T-helper 17 cell (primary cell): ENCODE measurements around the gene EXOC6B. TPM values are rescaled to one million over a fixed set of nuclear protein-coding genes. Genes with fewer than 3 reads are reported as not detected.

ENCODE experiments used
- ATAC-seq: fragments of 150-1000 bp; cut with Tn5 transposase; 2 replicates; pipeline ENCODE4 v1.10.0; 2021; ENCODE audit warnings: mild to moderate bottlenecking, moderate library complexity
- DNase-seq, 3 donors: peaks; one replicate each; pipeline versions ENCODE4 v3.0.0 to v3.0.0-alpha.2; 2020 to 2021
- H3K9me3 ChIP-seq: one replicate; pipeline ENCODE4 v1.7.0; 2013; ENCODE audit warnings: low read length, mild to moderate bottlenecking; ENCODE audit not compliant: control insufficient read depth, poor library complexity, severe bottlenecking
- H3K27ac Mint-ChIP-seq: one replicate; pipeline ENCODE4 v1.8.0; 2022; ENCODE audit warnings: mild to moderate bottlenecking, moderate library complexity, mixed read lengths
- H3K27me3 Mint-ChIP-seq: one replicate; pipeline ENCODE4 v1.8.0; 2022; ENCODE audit warnings: mixed read lengths
- H3K36me3 Mint-ChIP-seq: one replicate; pipeline ENCODE4 v1.8.0; 2022; ENCODE audit warnings: low read depth, mixed read lengths
- H3K4me1 Mint-ChIP-seq: one replicate; pipeline ENCODE4 v1.8.0; 2022; ENCODE audit warnings: mild to moderate bottlenecking, mixed read lengths
- H3K4me3 Mint-ChIP-seq: one replicate; pipeline ENCODE4 v1.8.0; 2022; ENCODE audit warnings: mild to moderate bottlenecking, moderate library complexity, mixed read lengths
- total RNA-seq, 4 donors: library from RNA in 2 of 4; stranded (reverse) in 2 of 4; gene quantifications; one replicate each; pipeline ENCODE4 v1.2.3 and lab custom pipeline; 2022 to 2026

EXOC6B gene
- total RNA-seq, 2 donors from 2014 or later = 14.6 to 17.3 TPM

DNA sequence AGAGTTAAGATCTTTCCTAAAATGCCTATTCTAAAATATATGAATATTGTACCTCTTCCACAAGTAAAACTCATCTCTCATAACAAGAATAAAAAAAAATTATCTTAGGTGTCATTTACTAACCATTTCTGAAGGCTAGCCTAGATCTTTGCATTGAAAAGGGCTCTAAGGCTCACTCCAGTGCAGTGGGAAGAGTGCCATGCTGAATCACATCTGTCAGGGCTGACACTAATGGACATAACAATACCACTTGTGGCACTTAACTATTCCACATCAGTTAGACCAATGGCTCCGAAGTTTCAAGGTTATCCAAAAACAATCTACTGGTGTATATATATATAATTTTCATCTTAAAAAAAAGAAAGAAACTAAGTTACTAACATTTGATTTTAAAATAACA is 130.2 kb downstream of the EXOC6B start:
- Mint-ChIP-seq H3K27ac (no peak overlapping the region), H3K36me3 (peaks cover 3% of the 10 kb centered on the region), H3K4me1 (no peaks in the 10 kb centered on the region), H3K4me3 (no peak overlapping the region), H3K27me3 (no peaks in the 10 kb centered on the region)
- ATAC-seq = no peak
- DNase-seq = no peak
- no peaks in the 10 kb centered on the region for H3K9me3 ChIP-seq

DNA sequence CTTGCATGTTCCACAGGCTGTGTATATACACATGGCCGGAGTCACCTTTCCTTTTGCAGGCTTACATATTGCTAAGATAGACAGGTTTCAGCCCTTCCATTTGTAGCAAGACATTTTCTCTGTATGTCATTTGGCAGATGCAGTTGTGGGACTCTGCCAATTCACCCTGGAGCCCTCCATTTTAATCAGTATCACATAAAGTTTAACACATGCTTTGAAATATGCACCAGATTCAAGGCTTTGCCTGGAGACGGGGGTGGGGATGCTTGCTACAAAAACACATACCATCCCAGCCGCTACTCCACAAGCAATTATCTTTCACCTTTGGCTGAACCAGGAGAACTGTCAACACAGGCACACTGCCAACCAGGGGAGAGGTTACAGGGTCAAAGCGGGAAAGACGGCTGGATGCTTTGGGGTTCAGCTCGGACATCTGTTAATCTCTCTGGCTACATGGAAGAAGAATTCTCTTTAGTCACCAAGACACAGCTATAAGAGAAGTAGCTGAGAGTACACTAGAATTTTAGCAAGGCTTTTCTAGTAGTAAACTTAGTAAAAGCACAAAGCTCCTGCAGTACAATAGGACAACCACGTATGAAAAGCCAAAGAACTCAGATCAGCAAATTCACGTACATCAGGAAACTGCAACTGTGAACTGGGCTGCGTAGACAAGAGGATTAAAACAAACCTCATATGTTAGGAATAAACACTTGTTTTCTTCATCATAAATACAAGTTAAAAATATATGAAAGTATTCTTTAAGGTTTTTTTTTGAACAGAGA is 130.9 kb downstream of the EXOC6B start:
- Mint-ChIP-seq H3K36me3 (peaks cover 3% of the 10 kb centered on the region), H3K4me3 (no peak overlapping the region), H3K27me3 (no peaks in the 10 kb centered on the region), H3K27ac (no peak overlapping the region), H3K4me1 (no peaks in the 10 kb centered on the region)
- DNase-seq (no peak), ATAC-seq (no peak)
- H3K9me3 ChIP-seq = no peaks in the 10 kb centered on the region

DNA sequence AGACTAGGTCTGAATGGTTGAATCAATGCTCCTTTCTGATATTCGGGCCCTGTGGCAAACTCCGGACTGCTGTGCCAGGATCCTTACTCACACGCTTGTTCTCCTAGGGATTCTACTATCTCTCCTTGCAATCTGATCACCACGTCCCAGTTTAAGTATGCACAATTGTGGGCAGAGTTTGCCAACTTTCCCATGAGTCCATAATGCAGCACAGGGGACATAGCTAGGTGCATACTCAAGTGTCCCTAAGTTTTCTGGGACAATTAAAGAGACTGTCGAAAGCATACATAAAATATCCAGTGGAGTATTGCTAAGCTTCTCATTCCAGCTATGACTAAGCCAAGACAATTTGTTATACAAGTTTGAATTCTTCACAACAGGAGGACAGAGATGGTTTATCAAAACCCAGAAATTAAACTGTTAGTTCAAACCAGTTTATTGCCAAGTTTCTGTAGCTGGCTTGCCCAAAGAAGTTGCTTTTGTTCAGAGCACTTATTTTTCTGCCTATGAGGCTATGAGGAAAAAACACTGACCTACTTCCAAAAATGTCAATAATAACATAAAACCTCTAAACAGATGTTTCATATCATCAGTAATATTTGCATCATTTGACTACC is 136.1 kb downstream of the EXOC6B start:
- Mint-ChIP-seq H3K4me1 (no peaks in the 10 kb centered on the region), H3K4me3 (no peak overlapping the region), H3K36me3 (peaks cover under 1% of the 10 kb centered on the region), H3K27ac (no peak overlapping the region), H3K27me3 (no peaks in the 10 kb centered on the region)
- DNase-seq (no peak), ATAC-seq (no peak)
- H3K9me3 ChIP-seq = no peaks in the 10 kb centered on the region

DNA sequence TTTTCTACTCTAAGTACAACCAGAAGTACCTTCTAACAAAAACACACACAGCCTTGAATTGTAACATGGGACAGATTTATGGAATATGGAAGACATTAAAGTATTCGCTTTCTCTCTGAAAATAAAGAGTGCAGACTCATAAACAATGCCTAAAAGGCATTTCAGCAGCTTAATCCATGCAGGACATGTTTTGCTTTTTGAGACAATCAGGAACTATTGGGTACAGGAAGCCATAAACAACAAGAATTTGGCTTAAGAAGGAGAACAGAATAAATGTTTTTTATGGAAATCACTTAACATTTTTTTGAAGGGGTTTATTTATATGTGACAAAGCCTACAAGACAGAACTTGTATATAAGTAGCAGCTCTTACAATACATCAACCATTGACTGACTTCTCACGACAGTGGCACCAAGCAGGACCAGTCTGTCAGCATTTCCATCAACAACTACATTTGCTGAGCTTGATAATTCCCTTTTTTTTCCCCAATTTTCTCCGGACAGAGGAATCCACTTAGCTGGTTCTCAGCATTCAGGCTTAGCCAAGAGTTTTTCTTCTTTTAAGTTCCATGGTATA is 140.1 kb downstream of the EXOC6B start:
- Mint-ChIP-seq H3K27me3 (no peaks in the 10 kb centered on the region), H3K4me1 (peaks cover 2% of the 10 kb centered on the region), H3K27ac (no peak overlapping the region), H3K4me3 (no peak overlapping the region), H3K36me3 (peaks cover 5% of the 10 kb centered on the region)
- DNase-seq = no peak
- no peak for ATAC-seq
- no peaks in the 10 kb centered on the region for H3K9me3 ChIP-seq

DNA sequence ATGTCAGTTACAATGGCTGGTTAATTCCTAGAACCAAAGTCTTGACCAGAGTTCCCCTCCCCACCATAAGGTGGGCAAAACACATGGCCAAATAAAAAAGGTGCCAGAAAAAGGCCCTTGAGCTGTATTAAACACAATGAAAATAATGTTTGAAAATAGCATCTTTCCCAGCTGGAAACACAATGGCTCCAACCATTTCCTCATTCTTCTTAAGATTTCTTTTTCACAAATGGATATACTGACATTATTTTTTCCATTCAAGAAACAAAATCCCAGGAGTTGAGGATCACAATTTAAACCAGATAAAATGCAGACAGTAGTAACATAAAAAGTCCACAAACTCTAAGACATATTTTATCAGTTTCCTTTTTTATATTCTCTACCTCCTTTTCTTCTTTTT is 143.8 kb downstream of the EXOC6B start:
- Mint-ChIP-seq H3K4me1 (peaks cover 4% of the 10 kb centered on the region), H3K36me3 (peaks cover 7% of the 10 kb centered on the region), H3K27me3 (no peaks in the 10 kb centered on the region), H3K4me3 (no peak overlapping the region), H3K27ac (no peak overlapping the region)
- ATAC-seq = no peak
- H3K9me3 ChIP-seq = no peaks in the 10 kb centered on the region
- DNase-seq = no peak

DNA sequence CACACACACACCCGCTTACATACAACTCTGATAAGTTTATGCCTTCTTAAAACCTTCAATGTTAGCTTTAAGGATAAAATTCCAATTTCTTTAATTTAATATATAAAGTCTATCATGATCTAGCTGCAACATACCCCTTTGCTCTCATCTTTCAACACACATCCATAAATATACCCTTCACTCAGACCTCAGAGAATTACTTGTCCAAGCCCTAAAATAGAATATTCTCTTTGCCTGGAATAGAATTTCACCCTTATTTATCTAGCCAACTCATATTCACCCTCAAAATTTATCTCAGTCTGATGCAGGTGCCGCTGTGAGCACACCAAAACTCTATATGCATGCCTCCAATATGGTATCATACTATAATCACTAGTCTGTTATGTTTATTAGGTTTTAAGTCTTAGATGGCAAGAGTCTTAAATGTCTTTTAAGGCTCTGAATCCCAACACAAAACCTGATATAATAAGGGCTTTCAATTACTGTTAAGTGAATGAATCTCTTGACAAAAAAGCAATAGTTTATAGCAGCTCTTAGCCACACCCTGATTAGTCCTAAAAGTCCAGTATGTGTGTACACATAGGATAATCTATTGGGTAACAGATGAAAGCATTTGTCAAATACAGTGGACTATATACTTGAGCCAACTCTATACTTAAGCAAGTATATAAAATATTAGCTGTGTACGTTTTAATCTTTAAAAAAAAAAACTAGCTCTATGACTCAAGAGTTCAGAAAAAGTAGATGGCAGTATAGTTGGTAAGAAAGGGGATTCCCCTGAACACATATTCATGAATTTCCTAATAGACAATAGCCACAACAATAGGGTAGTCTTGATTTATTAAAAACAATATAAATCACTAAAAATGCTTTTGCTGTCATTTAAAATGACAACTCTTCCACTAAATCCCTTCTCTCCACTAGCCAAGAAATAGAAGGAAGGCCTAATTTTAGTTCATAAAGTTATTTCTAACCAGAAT is 144.5 kb downstream of the EXOC6B start:
- H3K27ac Mint-ChIP-seq = no peak overlapping the region
- no peak for DNase-seq
- peaks cover 7% of the 10 kb centered on the region for H3K36me3 Mint-ChIP-seq
- H3K27me3 Mint-ChIP-seq = no peaks in the 10 kb centered on the region
- H3K4me3 Mint-ChIP-seq = no peak overlapping the region
- H3K9me3 ChIP-seq = no peaks in the 10 kb centered on the region
- no peak for ATAC-seq
- peaks cover 8% of the 10 kb centered on the region for H3K4me1 Mint-ChIP-seq

DNA sequence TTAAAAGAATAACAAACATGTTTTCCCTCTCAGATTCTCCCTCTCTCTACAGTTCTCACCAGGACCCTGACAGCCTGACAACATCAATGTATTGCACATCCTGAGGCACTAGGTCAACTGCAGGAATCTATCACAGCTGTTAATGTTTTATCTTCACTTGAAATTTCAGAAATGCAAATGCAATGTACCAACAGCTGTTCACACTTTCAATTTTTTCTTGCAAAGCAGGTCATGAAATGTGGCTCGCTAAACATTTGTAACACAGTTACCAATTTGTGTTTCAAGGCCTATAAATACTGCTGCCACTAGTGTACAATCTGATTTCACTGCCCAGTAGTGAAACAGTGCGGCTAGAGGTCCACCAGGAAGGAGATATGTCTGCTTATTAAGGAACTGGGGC is 147.8 kb downstream of the EXOC6B start:
- H3K27me3 Mint-ChIP-seq = no peaks in the 10 kb centered on the region
- H3K4me3 Mint-ChIP-seq = no peak overlapping the region
- peaks cover 7% of the 10 kb centered on the region for H3K36me3 Mint-ChIP-seq
- DNase-seq (no peak), ATAC-seq (no peak)
- no peak overlapping the region for H3K27ac Mint-ChIP-seq
- H3K9me3 ChIP-seq = no peaks in the 10 kb centered on the region
- H3K4me1 Mint-ChIP-seq = peaks cover 6% of the 10 kb centered on the region

DNA sequence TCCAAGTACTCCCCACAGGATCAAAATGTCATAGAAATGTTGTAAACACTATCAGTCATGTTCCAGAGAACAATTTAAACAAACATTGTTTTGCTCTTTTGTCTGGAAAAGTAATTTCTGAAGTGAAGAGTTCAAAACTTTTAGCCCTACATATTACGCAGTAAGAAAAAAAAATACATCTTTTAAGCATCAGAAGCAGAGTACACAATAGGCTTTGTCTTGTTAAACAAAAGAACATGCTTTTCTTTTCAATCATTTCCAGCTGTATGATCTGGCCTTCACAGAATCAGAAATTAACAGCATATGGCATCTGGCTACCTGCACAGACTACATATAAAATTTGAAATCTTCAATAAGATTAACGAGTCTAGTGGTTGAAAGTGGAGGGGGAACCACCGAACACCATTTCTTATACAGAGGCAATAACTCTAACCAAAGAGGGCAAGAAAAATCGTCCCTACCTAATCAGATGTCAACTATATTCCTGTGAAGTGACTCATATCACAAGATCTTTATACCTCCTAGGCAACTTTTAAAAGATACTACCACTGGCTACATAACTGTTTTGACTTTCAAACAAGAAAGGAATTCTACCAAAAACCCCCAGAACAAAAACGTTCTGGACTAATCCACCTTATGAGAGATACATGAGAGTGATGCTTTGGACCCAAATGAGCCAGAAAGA is 149.3 kb downstream of the EXOC6B start:
- DNase-seq (no peak), ATAC-seq (no peak)
- Mint-ChIP-seq H3K4me1 (peaks cover 8% of the 10 kb centered on the region), H3K36me3 (peaks cover 12% of the 10 kb centered on the region), H3K27me3 (no peaks in the 10 kb centered on the region), H3K4me3 (no peak overlapping the region), H3K27ac (no peak overlapping the region)
- no peaks in the 10 kb centered on the region for H3K9me3 ChIP-seq

DNA sequence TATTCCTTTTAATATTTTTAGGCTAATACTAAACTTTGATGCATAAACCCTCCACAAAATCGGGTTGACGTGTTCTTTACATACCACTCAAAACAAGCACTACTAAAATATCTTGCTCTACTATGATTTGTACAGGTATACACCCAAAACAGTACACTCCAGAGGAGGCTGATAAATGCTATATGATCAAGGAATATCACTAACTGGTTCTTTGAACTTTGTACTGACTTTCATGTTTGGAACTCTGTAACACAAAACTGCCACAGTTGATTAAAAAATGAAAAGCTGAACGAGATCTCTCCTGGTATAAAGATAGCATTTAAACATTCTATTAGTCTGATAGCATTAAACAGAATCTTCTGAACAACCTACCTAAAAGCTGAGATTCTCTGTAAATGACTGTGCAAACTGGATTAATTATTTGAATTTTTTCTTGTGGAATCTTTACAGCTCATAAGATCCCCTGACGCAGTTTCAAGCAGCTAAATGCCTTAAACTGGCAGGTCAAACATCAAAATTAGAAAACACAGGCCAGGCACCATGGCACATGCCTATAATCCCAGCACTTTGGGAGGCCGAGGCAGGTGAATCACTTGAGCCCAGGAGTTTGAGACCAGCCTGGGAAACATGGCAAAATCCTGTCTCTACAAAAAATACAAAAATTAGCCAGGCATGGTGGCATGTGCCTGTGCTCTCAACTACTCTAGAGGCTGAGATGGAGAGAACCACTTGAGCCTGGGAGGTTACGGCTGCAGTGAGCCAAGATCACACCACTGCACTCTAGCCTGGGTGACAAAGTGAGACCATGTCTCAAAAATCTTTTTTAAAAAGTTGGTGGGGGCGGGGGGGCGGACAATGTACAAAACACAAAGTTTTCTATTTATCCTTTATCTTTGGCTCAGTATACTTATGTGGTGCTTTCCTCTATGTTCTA is 150.6 kb downstream of the EXOC6B start:
- no peak for ATAC-seq
- no peak for DNase-seq
- no peaks in the 10 kb centered on the region for H3K27me3 Mint-ChIP-seq
- H3K4me1 Mint-ChIP-seq = peaks cover 8% of the 10 kb centered on the region
- peaks cover 5% of the 10 kb centered on the region for H3K36me3 Mint-ChIP-seq
- H3K27ac Mint-ChIP-seq = no peak overlapping the region
- no peaks in the 10 kb centered on the region for H3K9me3 ChIP-seq
- no peak overlapping the region for H3K4me3 Mint-ChIP-seq

DNA sequence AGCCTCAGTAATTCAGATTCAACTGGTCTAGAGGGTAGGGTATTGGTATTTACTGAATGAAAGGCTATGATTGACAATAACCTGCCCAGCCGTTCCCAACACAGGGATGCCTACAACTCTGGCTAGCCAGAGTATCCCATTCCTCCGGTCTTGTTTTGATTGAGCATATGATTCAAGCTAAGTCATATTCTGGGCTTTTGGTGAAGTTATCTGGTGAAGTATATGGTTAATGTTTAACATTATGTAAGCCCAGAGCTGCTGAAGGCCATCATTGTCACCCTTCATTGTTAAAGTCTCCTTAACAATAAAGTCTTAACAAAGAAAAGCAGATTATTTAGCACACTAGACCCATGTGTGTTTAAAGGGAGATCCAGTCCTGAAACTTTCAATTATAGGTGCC is 152.6 kb downstream of the EXOC6B start:
- H3K4me3 Mint-ChIP-seq = no peak overlapping the region
- H3K27ac Mint-ChIP-seq = no peak overlapping the region
- H3K9me3 ChIP-seq = peaks cover 2% of the 10 kb centered on the region
- peaks cover 5% of the 10 kb centered on the region for H3K36me3 Mint-ChIP-seq
- H3K27me3 Mint-ChIP-seq = no peaks in the 10 kb centered on the region
- DNase-seq (no peak), ATAC-seq (no peak)
- H3K4me1 Mint-ChIP-seq = peaks cover 8% of the 10 kb centered on the region

DNA sequence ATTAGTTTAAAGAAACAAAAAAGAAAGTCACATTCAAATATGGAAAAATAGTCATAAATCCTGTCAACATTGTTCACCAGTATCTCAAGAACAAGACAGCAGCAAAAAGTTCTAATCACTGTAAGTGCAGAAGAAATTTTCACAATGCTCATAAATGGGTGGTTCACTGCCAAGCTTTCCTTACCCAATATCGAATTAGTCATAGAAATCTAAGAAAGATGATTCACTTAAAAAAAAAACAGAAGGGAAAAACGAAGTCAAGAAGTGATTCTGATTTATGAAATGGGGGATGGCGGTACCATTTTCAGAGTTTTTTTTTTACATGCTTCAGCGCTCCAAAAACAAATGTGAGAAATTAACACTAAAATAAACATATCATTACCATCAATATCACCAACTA is 156.7 kb downstream of the EXOC6B start:
- peaks cover 3% of the 10 kb centered on the region for H3K9me3 ChIP-seq
- H3K4me3 Mint-ChIP-seq = no peak overlapping the region
- H3K4me1 Mint-ChIP-seq = peaks cover 3% of the 10 kb centered on the region
- no peak overlapping the region for H3K27ac Mint-ChIP-seq
- peaks cover 5% of the 10 kb centered on the region for H3K36me3 Mint-ChIP-seq
- DNase-seq = no peak
- H3K27me3 Mint-ChIP-seq = no peaks in the 10 kb centered on the region
- no peak for ATAC-seq

DNA sequence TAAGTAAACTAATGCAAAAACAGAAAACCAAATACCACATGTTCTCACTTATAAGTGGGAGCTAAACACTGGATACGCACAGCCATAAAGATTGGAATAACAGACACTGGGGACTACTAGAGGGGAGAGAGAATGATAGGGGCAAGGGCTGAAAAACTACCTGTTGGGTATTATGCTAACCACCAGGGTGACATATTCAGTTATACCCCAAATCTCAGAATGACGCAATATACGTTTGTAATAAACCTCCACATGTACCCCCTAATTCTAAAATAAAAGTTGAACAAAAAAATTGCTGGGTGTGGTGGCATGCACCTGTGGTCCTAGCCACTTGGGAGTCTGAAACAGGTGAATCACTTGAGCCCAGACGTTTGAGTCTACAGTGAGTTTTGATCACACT is 157.2 kb downstream of the EXOC6B start:
- no peak overlapping the region for H3K4me3 Mint-ChIP-seq
- ATAC-seq = no peak
- peaks cover 3% of the 10 kb centered on the region for H3K9me3 ChIP-seq
- no peak for DNase-seq
- H3K27me3 Mint-ChIP-seq = no peaks in the 10 kb centered on the region
- H3K36me3 Mint-ChIP-seq = peaks cover 5% of the 10 kb centered on the region
- peaks cover 3% of the 10 kb centered on the region for H3K4me1 Mint-ChIP-seq
- no peak overlapping the region for H3K27ac Mint-ChIP-seq
